GM19043 (cell line): ENCODE results near the gene PGBD5.

Experiments used
- ATAC-seq: cut with Tn5 transposase; IDR thresholded peaks from one replicate; pipeline ENCODE4 v1.9.1; 2021; ENCODE audit warnings: low read depth; ENCODE audit not compliant: unreplicated experiment

The PGBD5 gene

DNA sequence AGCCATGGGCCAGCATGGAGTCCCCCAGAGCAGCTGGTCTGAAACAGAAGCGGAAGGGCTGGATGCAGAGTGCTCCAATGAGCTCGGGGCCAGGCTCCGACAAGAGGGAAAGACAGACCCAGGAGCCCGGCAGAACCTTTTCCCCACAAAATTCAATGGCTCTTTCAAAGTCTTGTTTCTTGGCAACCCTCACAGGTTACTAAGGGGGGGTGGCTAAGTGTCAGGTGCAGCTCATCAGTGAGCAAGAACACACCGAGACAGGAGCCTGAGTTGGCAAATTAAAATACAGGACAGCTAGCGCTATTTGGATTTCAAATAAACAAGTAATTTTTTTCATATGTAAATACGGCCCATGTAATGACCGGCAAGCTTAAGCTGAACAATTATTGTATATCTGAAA lies 27.3 kb downstream of the PGBD5 start:
- no peak for ATAC-seq

DNA sequence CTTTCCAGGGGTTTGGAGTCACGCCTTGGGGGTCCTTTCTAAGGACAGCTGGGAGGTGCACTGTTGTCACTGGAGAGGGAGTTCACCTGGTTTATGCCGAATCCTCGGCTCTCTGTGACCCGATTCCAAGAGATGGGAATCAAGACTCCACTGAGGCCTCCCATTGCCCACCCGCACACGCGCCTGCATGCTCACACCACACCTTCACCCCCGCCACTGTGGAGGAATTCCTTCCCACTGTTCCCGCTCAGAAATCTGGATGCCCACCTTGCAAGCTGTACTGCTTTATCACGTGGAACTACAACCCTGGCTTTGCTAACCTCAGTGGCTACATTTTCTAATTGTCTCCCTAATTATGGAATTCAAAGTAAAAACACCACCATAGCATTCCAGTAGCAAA lies 29.2 kb downstream of the PGBD5 start:
- no peak for ATAC-seq

DNA sequence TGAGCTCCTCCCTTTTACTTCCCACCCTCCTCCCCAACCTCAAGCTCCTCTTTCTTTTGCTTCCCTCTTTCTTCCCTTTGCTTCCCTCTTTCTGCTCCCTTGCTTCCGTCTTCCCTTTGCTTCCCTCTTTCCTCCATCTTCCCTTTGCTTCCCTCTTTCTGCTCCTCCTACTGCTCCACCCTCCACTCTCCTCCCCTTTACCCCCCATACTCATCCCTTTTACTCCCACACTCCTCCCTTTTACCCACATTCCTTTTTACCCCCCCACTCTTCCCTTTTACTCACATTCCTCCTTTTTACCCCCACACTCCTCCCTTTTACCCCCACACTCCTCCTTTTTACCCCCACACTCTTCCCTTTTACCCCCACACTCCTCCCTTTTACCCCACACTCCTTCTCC lies 30.2 kb downstream of the PGBD5 start:
- no peak for ATAC-seq

DNA sequence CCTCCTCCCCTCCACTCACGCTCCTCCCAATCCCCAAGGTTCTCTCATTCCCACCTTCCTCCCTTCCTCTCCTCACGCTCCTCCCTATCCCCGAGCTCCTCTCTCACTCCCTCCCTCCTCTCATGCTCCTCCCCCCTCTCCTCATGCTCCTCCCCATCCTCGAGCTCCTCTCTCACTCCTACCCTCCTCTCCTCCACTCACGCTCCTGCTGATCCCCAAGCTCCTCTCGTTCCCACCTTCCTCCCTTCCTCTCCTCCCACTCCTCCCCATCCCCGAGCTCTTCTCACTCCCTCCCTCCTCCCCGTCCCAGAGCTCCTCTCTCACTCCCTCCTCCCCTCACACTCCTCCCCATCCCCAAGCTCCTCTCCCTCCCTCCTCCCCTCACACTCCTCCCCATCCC lies 31.4 kb downstream of the PGBD5 start:
- no peak for ATAC-seq

DNA sequence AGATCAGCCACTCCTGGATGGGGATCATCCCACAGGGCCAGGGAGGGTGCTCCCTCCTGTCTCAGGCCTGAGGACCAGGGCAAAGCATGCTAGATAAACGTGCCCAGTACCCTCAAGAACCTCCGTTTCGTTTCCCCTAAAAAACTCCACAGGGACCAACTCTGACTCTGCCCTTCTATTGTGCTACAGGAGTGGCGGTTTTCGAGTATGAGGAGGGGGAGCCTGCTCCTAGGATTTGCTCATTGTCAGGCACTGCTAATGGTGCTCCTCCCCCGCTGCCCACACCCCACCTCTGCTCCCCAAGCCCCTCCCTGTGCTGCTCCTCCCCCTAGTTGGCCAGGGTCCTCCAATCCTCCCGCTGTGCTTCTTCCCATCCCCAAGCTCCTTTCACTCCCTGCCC lies 32.0 kb downstream of the PGBD5 start:
- ATAC-seq: no peak

DNA sequence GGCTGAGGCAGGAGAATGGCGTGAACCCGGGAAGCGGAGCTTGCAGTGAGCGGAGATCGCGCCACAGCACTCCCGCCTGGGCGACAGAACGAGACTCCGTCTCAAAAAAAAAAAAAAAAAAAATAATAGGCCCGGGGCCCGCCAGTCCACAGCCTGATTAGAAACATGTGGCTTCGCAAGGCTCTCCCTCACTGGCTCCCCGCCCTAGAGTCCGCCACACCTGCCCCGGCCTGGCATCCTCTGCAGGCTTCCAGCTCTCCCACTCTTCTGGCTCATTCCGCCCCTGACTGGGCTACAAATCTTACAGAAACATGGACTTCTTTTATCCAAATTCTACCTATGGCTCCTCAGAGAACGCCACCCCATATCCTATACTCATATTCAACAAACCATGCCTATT lies 32.4 kb downstream of the PGBD5 start:
- ATAC-seq: no peak

DNA sequence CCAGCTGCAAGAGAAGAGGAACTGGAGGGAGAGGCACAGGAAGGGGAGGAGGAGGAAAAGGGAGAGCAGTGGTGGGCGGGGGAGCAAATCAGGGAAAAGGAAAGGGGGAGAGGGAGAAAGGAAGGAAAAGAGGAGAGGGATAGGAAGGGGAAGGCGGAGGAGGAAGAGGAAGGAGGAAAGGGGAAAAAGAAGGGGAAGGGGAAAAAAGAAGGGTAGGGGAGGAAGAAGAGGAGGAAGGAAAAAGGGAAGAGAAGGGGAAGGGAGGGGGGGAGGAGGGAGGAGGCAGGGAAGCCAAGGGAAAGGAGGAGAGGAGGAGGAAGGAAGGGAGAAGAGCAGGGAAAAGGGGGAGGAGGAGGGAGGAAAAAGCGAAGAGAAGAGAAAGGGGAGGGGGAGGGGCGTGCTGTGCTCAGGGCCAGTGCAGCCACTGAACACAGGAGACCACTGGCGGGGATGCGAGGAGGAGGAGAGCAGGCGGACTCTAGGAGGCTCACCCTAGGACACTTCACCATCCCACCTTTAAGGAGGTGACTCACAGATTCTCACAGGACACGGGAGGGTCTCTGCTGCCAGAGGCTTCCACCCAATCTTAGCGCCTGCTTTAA lies 33.1 kb downstream of the PGBD5 start:
- no peak for ATAC-seq

DNA sequence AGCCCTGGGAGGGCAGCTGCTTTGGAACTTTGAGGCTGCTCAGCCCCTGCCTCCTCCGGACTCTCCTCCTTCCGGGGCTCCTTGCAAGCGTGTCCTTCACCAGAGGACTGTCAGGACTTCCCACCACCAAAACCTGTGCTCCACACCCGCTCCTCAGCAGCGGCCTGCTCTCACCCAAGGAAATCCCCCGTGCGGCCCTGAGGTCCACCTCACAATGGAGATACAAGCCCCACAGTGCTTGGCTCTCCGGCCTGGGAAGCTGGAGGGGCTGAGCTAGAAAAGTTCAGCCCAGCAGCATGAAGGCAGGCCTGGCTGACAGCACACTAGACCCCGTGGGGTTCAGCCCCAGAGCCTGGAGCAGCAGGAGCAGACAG lies 33.6 kb downstream of the PGBD5 start:
- no peak for ATAC-seq

DNA sequence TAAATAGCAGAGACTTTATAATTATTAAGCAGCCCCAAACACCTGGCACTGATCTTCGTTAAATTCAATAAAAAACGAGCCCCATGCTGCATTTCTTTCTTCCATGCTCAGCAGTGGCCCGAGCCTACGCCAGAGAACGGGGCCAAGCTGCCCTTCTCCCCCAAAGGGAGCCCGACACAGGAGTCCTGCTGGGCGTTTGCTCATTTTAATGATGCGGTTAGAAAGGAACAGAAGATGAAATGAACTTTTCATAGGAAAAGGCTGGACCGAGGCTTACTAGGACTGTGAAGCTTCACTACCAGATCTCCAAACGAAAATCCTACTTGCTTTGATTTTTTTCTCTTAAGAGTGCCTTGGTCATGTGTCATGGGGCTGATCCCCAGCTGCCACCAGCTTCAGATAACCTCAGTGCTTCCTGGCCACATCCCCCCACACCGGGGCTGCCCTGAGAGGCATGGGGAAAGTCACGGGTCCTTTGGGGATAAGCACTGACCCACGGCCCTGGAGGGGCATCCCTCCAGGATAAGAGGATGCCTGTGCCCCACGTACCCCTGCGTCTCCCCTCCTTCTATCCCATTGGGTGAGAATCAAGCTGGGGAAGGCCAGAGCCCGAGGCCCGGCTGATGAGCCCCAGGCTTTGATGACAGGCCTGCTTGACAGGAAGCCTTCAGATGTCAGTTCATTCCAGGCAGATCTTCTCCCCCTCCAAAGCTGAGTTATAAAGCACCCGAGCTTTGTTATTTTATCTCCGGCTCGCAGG lies 34.2 kb downstream of the PGBD5 start:
- no peak for ATAC-seq

DNA sequence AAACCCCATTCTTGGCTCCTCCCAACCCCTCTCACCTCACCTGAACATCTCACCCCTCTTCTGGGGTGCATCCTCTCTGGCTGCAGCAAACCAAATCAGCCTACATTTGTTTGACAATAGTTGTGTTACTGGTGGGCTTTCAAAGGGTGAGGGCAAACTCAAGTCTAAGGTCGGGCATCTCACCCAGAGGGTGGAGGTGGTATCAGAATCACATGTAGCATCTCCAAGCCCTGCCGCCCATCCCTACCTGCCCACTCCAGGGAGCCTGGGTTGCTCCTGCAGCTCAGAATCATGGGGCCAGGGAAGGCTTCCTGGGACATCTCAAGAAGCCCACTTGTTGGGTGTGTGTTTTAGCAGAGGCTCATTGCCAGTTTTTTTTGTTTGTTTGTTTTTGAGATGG lies 35.8 kb downstream of the PGBD5 start:
- no peak for ATAC-seq

DNA sequence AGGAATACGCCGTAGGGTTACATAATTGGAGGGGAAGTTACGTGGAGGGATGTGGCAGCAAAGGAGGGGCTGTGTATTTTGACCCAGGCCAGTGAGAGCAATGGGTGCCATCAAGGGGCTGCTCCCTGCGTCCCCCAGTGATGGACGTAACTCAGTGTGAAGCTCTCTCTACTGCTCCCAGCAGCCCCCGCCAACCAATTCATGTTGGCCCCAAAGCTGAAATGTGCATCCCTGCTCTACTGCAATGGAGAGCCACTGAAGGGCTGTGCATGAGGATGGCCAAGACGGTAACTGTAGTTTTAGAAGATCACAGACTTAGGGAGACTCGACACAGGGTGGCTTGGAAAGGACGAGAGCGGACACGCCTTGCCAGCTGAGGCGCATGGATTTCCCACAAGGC lies 38.3 kb downstream of the PGBD5 start:
- no peak for ATAC-seq

DNA sequence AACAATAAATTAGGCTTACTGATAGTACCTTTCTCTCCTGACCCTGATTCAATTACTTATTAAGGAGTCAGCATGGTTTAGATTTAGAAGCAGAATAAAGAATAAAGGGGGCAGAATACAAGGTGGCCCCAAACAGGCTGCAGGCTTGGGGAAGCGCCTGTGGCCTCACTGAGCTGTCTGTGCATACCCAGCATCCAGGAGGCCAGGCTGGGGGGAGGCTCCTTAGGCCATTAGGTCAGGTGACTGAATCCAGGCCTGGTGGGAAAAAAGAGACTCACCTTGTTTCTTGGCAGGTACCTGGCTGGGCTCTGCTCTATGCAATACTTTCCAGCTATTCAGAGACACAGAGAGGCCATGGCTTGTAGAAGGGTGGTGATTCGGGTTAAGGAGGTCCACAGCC lies 38.8 kb downstream of the PGBD5 start:
- ATAC-seq: no peak

DNA sequence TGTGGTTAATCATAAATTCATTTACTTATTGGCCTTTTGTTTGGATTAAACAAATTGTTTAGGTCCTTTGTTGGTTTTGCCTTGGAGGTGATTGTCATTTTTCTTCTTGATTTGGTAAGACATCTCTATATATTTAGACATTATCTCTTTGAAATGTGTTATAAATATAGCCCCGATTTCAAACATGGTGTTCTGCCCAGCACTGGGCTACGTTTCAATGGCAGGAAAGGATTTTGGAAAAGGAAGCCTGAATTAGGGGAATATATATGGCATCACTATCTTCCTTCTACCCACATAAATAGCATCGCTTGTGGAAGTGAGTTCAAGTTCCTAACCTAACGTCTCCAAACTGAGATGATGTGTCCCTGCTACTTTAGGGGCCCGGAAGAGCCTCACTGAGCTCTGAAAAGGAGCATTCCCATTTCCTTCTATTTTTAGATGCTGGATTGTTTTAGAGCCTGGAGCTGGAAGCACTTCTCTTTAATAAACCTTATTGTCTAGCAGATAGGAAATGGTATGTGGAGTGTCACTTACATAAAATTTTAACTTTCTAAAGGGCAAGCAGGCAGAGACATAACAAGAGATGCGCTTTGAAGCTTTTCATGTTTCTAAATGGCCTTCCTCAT lies 39.4 kb downstream of the PGBD5 start:
- no peak for ATAC-seq

DNA sequence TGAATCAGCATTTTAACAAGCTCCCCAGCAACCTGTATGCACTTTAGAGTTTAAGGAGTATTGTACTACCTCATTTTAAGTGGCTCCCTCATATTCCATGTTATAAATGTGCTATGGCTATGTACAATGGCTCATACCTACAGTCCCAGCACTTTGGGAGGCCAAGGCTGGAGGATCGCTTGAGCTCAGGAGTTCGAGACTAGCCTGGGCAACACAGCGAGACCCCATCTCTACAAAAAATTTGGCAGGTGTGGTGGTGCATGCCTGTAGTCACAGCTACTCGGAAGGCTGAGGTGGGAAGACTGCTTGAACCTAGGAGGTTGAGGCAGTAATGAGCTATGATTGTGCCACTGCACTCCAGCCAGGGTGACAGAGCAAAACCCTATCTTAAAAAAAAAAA lies 40.2 kb downstream of the PGBD5 start:
- ATAC-seq: no peak

DNA sequence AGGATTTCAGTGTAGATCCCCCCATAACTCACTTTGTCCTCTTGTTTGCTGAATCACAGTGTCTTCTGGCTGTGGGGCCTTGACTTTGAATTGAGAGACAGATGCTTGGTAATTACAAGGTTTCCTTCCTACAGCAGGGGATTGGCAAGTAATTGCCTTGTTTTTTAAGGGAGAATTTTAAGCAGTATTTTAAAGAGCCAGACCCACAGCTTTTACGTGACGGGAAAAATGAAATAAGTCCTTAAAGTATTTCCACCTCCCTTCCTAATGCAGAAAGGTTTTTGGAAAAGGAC lies 41.0 kb downstream of the PGBD5 start:
- no peak for ATAC-seq

DNA sequence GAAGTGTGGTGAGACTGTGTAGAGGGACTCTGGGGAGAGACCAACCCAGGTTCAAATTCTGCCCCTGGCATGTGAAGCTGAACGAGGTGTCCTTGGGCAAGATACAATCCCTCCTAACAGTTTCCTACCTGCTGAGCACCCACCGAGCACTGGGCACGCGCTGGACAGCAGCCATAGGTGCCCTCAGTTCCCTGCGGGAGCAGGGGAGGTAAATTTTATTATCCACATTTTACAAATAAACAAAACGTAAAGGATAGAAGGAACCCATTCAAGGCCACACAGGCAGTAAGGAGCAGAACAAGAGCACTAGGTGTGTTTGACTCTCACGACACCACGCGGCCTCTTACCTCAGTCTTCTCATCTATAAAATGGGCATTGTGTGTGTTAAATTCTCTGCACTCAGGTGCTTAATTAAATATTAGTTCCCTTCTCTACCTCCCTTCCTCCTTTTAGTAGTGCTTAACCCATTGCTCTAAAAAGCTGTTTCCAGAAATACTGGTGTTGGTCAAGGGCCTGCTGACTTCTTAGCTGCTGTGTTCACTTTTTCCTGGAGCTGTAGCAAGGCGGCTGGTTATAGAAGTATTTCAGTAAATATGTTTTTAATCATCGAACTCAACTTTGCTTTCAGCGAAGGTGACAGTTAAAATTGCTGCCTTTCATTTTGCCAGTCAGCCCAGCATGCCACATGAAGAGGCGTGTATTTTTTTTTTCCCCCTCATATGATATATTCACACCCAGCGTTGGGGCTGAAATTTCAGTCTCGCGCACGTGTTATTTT lies 41.6 kb downstream of the PGBD5 start:
- no peak for ATAC-seq

DNA sequence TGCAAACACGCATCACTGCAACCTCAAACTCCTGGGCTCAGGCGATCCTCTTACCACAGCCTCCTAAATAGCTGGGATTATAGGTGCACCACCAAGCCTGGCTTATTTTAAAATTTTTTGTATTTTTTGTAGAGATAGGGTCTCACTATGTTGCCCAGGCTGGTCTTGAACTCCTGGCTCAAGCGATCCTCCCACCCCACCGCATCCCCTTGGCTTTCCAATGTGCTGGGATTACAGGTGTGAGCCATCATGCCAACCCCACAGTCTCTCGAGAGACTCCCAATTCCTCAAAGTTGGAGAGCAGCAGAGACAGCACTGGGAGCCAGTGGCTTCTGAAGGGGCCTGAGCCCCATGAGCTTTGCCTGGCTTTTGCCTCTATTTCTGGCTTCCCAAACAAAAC lies 42.7 kb downstream of the PGBD5 start:
- ATAC-seq: no peak

DNA sequence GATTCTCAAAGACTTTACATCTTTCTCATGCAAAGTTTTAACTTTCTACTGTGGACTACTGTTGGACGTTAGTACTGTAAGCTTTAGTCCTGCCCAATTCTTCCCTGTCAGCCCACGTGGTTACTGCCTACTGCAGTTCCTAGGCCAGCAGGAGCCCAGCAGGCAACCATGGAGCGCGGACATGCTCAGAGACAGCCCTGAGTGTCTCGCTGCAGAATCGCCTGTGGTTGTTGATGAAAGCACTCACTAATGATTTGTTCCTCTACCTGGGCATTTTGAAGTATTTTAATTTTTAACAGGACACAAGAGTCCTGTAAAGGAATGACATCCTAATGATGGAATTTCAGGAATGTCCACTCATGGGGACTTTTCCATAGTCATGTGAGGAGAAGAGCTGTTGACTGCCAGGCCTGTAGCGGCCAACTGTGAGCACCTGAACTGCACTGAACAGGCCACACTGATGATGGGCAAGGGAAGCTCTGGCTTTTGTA lies 44.1 kb downstream of the PGBD5 start:
- ATAC-seq: no peak

DNA sequence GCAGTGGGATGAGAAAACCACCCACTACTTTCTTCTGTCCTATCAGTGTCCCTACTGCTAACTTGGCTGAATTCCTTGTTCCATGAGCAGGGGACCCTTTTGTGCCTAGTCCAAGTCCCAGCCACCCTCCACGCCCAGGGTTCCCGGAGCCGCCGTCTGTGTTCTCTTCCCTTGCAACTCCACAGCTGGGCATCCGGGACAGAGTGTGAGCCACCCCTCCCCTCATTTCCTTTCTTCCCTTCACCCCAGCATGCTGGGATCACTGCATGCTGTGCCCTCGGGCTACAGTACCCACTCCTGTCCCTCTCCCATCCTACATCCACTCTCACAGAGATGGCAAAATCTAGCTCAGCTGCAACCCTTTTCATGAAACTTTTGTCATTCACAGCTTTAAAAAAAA lies 44.5 kb downstream of the PGBD5 start:
- no peak for ATAC-seq

DNA sequence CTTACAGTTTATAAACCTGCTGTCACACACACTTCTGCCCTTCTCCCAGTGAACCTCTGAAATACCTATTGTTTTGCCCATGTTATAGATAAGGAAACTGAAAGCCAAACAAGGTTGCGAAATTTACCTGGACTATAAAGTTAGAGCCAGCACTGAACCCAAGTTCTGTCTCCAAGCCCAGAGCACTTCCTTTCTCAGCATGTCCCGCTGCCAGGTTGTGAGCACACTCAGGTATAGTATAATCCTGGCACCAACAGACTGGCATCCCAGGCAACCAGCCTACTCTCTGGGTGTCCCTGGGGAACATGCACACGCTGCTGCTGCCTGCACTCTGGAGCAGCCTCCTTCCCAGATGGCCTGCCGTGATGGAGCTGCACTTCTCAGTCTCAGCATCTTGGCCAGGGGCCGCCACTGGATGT lies 45.1 kb downstream of the PGBD5 start:
- ATAC-seq: no peak

DNA sequence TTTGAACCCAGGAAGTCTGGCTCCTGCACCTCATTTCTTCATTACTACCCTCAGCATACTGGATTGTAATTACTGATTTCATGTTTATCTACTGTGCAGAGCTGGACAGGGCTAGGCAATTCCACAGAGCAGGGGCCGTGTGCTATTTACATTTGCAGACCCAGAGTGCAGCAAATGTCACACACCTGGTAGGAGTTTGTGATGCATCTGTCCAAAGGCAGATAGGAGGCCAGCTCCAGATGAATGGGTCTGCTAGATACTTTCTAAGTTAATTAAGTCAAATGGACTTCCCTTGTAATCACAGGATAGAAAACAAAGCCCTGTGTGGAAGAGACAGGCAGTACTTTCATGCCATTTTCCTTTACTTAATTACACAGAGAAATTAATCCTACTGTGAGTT lies 46.2 kb downstream of the PGBD5 start:
- ATAC-seq: no peak

DNA sequence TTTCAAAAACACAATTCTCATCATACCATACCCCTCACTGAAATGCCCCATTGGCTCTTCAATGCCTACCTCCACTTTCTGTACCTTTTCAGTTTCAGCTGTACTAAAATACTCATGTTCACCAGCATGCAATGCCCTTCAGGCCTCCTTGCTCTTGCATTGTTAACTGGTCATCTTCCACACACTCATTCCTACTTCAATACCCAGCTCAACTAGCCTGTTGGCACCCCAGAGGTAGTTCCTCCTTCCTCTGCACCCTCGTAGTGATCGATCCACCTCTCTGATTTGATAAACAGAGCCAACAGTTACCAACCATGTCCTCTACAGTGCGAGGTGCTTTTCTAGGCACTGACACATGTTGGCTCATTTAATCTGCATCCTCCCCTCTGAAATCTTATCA lies 46.7 kb downstream of the PGBD5 start:
- ATAC-seq: no peak
